Measurements from ENCODE around the gene CMTM5.
"Not testable (repeated sequence)": the region's sequence is repeated elsewhere in the genome, so short reads cannot be mapped to it uniquely, and the experiment has no call there.

The CMTM5 gene

DNA sequence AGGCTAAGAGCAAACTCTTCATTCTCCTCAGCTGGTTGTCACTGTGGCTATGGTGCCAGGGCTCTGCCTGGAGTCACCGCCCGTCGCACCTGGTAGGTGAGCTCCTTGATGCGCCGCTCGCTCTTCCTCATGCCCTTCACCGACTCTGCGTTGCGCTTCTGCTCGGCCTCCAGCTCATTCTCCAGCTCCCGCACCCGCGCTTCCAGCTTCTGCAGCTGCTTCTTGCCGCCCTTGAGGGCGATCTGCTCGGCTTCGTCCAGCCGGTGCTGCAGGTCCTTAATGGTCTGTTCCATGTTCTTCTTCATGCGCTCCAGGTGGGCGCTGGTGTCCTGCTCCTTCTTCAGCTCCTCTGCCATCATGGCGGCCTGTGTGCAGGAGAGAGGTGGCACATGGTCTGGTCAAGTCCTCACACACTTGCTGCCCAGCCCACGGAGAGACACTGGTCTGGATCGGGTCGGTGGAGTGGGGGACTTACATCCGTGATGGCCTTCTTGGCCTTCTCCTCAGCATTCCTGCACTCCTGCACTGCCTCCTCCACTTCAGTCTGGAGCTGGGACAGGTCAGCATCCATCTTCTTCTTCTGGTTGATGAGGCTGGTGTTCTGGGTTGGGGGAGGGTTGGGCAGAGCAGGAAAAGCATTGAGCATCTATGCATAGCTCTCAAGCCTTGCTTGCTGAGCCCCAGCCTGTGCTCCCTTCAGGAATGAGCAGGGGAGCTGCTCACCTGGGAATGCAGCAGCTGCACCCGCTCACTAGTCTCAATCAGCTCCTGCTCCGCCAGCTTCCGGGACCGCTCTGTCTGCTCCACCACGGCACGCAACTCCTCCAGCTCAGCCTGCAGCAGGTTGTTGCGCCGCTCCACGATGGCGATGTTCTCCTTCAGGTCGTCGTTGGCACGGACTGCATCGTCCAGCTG, 38.3 kb downstream of the CMTM5 start:
- DNase-seq (ENCODE audit: low spot score), result no peak

- DNase-seq (ENCODE audit: low spot score), result no peak
These were observed 39.3 kb downstream of the CMTM5 start for GRCh38 chr14:23415821-23416778.

DNA sequence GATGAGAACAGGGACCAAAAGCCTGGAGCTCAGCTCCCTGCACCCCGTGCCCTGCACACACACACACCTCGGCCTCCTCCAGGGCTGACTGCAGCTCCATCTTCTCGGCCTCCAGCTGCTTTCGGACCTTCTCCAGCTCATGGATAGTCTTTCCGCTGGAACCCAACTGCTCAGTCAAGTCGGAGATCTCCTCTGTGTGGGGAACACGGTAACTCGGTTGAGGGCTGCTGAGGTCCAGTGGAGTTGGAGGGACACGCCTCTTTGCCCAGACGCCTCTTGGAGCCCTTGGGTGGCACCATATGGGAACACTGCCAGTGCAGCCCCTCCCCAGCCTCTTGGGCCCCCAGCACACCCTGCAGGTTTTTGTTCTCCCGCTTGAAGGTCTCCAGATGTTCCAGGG, 40.0 kb downstream of the CMTM5 start:
- no peak for DNase-seq (ENCODE audit: low spot score)

DNA sequence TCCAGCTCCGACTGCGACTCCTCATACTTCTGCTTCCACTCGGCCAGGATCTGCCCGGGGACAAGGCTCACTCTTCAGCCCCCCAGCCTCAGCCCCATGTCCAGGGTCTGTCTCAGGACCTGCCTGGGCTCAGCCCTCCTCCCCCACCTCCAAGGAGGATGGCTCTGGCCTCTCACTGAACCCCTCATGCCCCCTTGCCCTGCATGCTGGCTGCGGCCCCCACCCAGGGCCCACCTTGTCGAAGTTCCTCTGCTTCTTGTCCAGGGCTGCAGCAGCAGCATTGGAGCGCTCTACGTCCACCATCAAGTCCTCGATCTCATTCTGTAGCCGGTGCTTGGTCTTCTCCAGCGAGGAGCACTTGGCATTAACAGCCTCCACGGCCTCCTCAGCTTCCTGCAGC, 40.4 kb downstream of the CMTM5 start:
- DNase-seq (ENCODE audit: low spot score), result not testable (repeated sequence)

- DNase-seq (ENCODE audit: low spot score), result no peak
These were observed 41.2 kb downstream of the CMTM5 start for GRCh38 chr14:23418021-23418420.

DNA sequence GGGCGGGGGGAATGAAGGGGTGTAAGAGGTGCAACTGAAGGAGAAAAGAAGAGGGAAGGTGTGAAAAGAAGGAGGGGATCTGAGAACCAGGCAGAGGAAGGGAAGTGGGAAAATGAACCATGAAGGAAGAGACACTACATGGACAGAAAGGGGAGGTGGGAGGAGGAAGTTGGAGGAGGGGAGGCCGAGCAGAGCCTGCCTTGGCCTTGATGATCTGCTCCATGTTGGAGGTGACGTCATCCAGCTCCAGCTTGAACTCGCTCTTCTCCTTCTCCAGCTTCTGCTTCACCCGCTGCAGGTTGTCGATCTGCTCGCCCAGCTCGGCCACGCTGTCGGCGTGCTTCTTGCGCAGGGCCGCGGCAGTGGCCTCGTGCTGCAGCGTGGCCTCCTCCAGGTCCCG, 42.8 kb downstream of the CMTM5 start:
- DNase-seq (ENCODE audit: low spot score), result not testable (repeated sequence)

DNA sequence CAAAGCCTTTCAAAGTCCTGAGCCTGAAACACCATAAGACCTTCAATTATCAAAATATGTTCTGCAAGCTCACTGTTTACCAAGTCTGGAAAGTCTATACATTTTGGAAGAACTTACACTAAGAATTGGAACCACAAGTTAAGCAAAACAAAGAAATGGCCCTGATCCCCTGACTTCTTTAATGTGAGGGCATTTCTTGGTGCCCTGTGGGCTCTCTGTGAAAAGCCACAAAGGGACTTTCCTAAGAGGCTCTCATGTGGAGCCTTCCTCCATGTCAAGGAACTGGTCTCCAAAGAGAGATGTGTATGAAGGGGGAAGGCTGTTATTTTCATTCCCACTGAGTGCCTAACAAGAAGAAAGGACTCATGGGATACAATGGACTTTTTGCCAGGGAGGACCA, 44.7 kb downstream of the CMTM5 start:
- DNase-seq (ENCODE audit: low spot score), result no peak

DNA sequence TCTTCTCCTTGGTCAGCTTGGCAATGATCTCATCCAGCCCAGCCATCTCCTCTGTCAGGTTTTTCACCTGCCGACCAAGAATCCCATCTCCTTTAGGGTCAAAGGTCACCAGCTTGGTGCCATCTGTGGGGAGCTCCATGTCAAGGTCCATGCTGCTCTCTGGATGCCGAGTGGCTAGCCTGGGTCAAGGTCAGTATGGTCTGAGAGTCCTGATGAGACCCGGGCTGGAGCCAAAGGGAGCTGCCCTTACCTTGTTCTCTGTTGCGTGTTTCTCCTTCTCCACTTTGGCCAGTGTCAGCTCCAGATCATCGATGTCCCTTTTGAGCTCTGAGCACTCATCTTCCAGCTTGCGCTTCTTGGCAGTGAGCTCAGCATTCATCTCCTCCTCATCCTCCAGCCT, 46.8 kb downstream of the CMTM5 start:
- DNase-seq (ENCODE audit: low spot score), result no peak

- no peak for DNase-seq (ENCODE audit: low spot score)
These were observed 48.3 kb downstream of the CMTM5 start for GRCh38 chr14:23425169-23425568.

DNA sequence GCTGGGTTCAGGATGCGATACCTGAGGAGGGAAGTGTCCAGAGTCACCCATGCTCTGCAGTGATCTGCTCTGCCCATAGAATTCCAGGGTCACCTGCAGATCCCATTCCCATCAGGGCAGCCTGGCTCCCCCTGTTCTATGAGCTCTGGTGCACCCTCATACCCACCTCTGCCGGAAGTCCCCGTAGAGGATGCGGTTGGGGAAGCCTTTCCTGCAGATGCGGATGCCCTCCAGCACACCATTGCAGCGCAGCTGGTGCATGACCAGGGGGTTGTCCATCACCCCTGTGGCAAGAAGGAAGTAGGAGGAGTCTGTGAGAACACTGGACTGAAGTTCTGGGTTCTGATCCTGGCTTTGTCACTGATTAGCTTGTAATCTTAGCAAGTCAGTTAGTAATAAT, 49.0 kb downstream of the CMTM5 start:
- DNase-seq (ENCODE audit: low spot score), result not testable (repeated sequence)

- no peak for DNase-seq (ENCODE audit: low spot score)
These were observed 52.0 kb downstream of the CMTM5 start for GRCh38 chr14:23428686-23429495.
